Chondrocyte (in vitro differentiated cells): ENCODE results near the gene CNNM3. TPM values are rescaled to one million over a fixed set of nuclear protein-coding genes. Genes with fewer than 3 reads are reported as not detected.
A peak's percentile ranks its signal among the peaks of the same experiment; 100 is the strongest.

Source experiments
- DNase-seq: peaks from one replicate; pipeline ENCODE4 v3.0.0; 2021; ENCODE audit warnings: mixed read lengths, low spot score
- H3K27ac Mint-ChIP-seq: one replicate; pipeline ENCODE4 v1.8.0; 2021; ENCODE audit warnings: mild to moderate bottlenecking, moderate library complexity, mixed read lengths; ENCODE audit not compliant: unreplicated experiment
- H3K27me3 Mint-ChIP-seq: 2 replicates; pipeline ENCODE4 v1.8.0; 2021; ENCODE audit warnings: low read depth, mixed read lengths
- H3K36me3 Mint-ChIP-seq: 2 replicates; pipeline ENCODE4 v1.8.0; 2021; ENCODE audit warnings: low read depth, mixed read lengths
- H3K4me1 Mint-ChIP-seq: 2 replicates; pipeline ENCODE4 v1.8.0; 2021; ENCODE audit warnings: low read depth, mild to moderate bottlenecking, mixed read lengths
- H3K4me3 Mint-ChIP-seq: one replicate; pipeline ENCODE4 v1.8.0; 2021; ENCODE audit warnings: mild to moderate bottlenecking, moderate library complexity, mixed read lengths; ENCODE audit not compliant: unreplicated experiment
- H3K9me3 Mint-ChIP-seq: 2 replicates; pipeline ENCODE4 v1.8.0; 2021; ENCODE audit warnings: low read depth, mixed read lengths
- total RNA-seq: library from RNA; stranded (reverse); gene quantifications from 3 replicates; pipeline ENCODE4 v1.2.1, GENCODE V29; 2021
- TF ChIP-seq, protein P1 (sequence below): fragments of 200-600 bp; sonication (generic); IDR thresholded peaks from 2 replicates; pipeline ENCODE4 v1.5.0; 2021; ENCODE audit warnings: antibody characterized with exemption, mild to moderate bottlenecking, moderate library complexity

CNNM3 gene
- total RNA-seq, 1 donor from 2014 or later, result 10.4 TPM

DNA sequence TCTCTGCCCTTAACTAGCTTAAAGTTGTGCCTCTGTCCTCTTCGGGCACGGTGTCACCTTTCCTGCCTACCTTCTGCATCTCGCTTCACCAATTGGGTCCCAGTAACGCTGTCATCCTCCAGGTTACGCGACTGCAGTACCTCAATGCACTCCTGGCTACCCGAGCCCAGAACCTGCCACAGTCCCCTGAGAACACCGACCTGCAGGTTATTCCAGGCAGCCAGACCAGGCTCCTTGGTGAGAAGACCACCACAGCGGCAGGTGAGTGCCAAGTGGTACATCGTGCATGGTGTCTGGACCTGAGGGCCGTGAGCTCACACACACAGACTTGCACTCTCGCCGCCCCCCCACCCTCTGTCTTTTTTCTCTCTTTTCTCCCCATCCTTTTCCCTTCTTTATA is 12.8 kb downstream of the CNNM3 start:
- TF ChIP-seq, protein P1, sequence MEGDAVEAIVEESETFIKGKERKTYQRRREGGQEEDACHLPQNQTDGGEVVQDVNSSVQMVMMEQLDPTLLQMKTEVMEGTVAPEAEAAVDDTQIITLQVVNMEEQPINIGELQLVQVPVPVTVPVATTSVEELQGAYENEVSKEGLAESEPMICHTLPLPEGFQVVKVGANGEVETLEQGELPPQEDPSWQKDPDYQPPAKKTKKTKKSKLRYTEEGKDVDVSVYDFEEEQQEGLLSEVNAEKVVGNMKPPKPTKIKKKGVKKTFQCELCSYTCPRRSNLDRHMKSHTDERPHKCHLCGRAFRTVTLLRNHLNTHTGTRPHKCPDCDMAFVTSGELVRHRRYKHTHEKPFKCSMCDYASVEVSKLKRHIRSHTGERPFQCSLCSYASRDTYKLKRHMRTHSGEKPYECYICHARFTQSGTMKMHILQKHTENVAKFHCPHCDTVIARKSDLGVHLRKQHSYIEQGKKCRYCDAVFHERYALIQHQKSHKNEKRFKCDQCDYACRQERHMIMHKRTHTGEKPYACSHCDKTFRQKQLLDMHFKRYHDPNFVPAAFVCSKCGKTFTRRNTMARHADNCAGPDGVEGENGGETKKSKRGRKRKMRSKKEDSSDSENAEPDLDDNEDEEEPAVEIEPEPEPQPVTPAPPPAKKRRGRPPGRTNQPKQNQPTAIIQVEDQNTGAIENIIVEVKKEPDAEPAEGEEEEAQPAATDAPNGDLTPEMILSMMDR, result no peak
- Mint-ChIP-seq H3K4me3 (no peak overlapping the region), H3K27ac (no peak overlapping the region), H3K9me3 (no peaks in the 10 kb centered on the region), H3K36me3 (peaks cover 11% of the 10 kb centered on the region), H3K27me3 (no peaks in the 10 kb centered on the region), H3K4me1 (peaks cover 19% of the 10 kb centered on the region)
- no peak for DNase-seq

DNA sequence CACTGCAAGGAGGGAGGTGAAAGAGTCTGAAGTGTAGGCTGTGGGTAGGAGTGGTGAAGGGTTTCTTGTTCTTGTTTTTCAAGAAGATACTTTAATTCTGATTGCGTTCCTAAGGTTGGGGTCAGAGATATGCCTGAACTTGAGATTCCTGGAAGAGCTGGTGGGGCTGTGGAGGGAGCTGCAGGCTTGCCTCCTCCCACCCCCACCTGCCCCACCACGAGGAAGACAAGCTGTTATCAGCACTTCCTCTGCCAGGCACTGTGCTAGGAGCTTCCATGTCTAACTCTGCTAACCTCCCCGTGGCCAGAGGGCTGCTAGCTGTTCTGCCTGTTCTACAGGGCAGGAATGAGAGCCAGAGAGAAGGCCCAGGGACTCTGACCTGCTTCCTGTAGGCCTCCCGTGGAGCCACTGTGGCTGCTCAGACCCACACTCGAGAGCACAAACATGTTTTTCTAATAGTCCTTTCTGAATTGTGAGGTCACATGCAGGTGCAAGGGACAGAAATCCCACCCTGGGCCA is 14.0 kb downstream of the CNNM3 start:
- Mint-ChIP-seq H3K9me3 (no peaks in the 10 kb centered on the region), H3K27me3 (no peaks in the 10 kb centered on the region), H3K27ac (no peak overlapping the region), H3K36me3 (peaks cover 11% of the 10 kb centered on the region), H3K4me3 (no peak overlapping the region), H3K4me1 (peaks cover 14% of the 10 kb centered on the region)
- DNase-seq, result no peak
- TF ChIP-seq, protein P1, result no peak

DNA sequence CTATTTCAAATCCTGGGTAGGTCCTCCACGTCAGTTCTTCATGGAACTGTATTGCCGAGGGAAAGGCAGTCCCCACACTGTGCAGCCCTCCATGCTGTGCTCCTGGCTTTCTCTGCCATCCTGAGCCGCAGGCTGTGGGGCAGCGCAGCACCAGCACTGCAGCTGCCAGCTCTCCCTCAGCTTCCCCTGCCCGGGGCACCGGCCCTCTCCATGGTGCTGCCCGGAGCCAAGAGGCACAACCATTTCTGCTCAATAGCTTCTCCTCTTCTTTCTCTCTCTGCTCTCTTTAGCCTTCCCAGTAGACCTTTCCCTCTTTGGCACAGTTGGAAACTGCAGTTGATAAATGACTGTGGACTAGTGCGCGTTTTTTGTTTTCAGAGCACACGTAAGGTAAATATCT is 15.6 kb downstream of the CNNM3 start:
- Mint-ChIP-seq H3K27me3 (no peaks in the 10 kb centered on the region), H3K27ac (no peak overlapping the region), H3K9me3 (no peaks in the 10 kb centered on the region), H3K4me3 (no peak overlapping the region), H3K36me3 (peaks cover 11% of the 10 kb centered on the region), H3K4me1 (peaks cover 14% of the 10 kb centered on the region)
- TF ChIP-seq, protein P1, result no peak
- DNase-seq, result no peak

DNA sequence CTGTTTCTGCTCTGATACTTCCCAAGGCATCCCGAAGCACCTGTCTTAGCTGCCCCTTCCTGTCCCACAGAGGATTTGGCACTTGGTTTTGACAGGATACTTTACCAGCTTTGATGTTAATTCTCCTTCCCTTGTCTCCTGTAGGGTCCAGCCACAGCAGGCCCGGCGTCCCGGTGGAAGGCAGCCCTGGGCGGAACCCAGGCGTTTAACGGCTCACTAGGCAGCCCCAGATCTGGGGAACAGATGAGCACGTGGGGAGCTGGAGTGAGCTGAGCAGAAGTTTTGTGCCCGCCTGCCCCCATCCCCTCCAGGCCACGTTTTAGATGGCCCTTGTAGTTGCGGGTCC is 16.3 kb downstream of the CNNM3 start:
- Mint-ChIP-seq H3K27ac (peak overlapping the region; percentile 49), H3K36me3 (peaks cover 11% of the 10 kb centered on the region), H3K4me1 (peaks cover 14% of the 10 kb centered on the region), H3K27me3 (no peaks in the 10 kb centered on the region), H3K4me3 (no peak overlapping the region), H3K9me3 (no peaks in the 10 kb centered on the region)
- TF ChIP-seq, protein P1, result no peak
- DNase-seq, result no peak

DNA sequence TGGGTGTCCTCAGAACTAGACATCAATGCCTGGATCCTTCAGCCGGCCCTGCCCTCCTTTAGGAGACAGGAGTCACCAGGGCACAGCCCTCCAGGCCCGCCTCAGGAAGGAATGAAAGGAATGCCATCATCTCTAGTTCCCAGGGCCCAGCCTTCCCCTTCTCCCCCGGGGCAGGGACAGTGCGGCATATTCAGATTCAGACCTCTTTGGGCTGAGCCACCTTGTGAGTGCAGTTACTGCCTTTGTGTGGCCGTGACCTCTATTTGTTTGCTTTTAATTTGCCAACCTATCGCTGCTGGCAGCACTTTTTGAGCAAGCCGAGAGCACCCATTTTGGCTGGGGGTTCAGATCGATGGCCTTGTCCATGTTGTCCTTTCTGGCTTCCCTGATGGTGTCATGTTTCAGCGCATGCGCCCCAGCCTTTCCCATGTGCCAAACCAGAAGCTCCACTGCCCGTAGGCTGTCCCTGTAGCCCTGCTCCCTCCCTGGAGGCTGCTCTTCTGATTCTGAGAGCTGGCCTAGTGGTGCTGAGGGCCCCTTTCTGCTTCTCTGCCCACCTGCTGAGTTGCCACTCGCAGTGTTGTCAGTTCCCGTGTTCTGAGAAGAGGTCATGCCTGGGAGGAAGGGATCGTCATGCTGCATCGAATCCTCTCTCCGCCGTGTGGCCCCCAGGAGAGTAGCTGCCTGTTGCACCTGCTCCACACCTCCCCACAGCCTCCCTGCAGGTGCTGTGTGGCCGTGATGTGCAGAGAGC is 16.9 kb downstream of the CNNM3 start:
- H3K36me3 Mint-ChIP-seq, result peaks cover 11% of the 10 kb centered on the region
- TF ChIP-seq, protein P1, result no peak
- no peaks in the 10 kb centered on the region for H3K9me3 Mint-ChIP-seq
- H3K27ac Mint-ChIP-seq, result peak overlapping the region; percentile 89
- H3K27me3 Mint-ChIP-seq, result no peaks in the 10 kb centered on the region
- peaks cover 14% of the 10 kb centered on the region for H3K4me1 Mint-ChIP-seq
- peak overlapping the region; percentile 52 for H3K4me3 Mint-ChIP-seq
- peak; percentile 80 for DNase-seq
